ENCODE data around the gene MYO16. TPM values are rescaled to one million over a fixed set of nuclear protein-coding genes. Genes with fewer than 3 reads are reported as not detected.

MYO16 gene
- total RNA-seq, 2 donors from 2014 or later: 0.42 TPM; not detected in 1

DNA sequence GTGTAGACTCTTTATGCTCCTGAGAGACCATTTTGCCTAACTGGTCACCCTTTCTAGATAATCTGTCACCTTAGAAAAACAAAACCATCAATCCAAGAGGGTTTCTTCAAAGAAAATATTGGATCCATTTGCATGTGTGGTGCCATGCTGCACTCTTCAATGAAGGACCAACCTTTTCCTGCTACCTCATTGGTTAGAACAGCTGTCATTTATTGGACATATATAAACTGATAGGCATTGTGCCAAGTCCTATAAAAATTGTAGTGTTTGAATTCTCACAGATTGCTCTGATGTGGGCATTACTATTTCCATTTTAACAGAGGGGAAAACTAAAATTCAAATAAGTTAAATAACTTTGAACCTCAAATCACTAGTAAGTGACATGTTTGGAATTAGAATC is 333.2 kb downstream of the MYO16 start:
- Histone ChIP-seq H3K9me3 (no peaks in the 10 kb centered on the region), H3K4me3 (no peak overlapping the region), H3K4me1 (ENCODE audit: control insufficient read depth in 1 of 2, low read depth in 2 of 2) (peaks cover 2 to 14% of the 10 kb centered on the region in 2 donors), H3K36me3 (no peaks in the 10 kb centered on the region), H3K27ac (no peak overlapping the region), H3K27me3 (replicated peaks; ENCODE audit: insufficient read depth) (no peaks in the 10 kb centered on the region)
- no peak for DNase-seq (ENCODE audit: low spot score)
- ATAC-seq (ENCODE audit: insufficient number of reproducible peaks, low FRiP score, low read depth): no peak
- TF ChIP-seq, protein P1, sequence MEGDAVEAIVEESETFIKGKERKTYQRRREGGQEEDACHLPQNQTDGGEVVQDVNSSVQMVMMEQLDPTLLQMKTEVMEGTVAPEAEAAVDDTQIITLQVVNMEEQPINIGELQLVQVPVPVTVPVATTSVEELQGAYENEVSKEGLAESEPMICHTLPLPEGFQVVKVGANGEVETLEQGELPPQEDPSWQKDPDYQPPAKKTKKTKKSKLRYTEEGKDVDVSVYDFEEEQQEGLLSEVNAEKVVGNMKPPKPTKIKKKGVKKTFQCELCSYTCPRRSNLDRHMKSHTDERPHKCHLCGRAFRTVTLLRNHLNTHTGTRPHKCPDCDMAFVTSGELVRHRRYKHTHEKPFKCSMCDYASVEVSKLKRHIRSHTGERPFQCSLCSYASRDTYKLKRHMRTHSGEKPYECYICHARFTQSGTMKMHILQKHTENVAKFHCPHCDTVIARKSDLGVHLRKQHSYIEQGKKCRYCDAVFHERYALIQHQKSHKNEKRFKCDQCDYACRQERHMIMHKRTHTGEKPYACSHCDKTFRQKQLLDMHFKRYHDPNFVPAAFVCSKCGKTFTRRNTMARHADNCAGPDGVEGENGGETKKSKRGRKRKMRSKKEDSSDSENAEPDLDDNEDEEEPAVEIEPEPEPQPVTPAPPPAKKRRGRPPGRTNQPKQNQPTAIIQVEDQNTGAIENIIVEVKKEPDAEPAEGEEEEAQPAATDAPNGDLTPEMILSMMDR (IDR thresholded peaks at IDR 0.05): no peak

DNA sequence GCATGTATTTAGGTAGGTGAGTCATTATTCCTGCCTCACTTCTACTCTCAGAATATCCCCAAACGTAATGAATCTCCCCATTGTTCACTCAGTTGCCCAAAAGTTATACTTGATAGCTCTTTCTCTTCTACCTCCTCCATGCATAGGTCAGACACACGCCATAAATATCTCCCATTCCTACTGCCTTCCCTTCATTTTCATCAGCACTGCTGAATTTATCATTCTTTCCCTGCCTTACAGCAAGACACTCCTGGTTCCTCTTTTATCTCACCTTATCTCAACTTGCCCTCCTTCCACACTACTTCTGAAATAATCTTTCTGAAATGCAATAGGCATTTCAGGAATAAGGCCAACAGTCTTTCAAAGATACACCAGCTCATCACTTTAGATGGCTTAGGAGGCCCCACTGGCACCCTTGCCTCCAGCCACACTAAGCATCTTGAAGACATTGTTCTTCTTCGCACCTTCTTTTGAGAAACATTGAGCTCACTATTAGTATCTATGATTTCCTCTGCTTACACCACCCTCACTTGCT is 333.9 kb downstream of the MYO16 start:
- Histone ChIP-seq H3K4me1 (ENCODE audit: control insufficient read depth in 1 of 2, low read depth in 2 of 2) (peaks cover 0 to 13% of the 10 kb centered on the region in 2 donors), H3K9me3 (no peaks in the 10 kb centered on the region)
- no peak for ATAC-seq (ENCODE audit: insufficient number of reproducible peaks, low FRiP score, low read depth)

DNA sequence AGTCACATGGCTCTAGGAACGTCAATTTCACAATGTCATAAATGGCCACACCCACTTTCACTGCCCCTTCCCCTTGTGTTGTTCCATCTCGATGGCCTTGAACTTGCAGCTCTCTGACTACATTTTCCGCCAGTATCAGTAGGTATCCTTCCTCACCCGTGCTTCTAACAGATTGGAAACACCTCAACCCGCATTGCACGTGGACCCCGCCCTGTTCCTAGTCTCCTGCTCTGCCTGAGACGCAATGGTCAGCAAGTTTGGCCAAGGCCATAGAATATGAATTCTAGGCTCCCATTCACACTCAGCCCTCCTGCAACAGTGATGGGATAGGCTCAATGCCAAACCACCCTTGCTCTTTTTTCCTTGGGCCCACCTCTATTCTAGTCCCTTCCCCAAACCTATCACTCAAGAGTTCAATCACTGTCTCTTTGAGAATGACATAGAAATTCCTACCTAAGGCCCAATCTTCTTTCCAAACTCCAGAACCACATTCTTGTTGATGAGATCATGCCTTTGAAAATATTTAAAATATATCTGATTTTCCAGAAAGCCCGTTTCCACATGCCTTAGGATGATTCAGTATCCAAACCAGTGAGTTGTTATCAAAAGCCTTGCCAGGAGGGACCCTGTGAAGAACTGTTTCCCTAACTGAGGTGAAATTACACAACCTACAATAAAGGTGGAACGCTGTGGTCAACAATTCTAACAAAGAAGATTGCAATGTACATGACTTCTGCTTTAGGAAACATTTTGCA is 334.6 kb downstream of the MYO16 start:
- no peaks in the 10 kb centered on the region for H3K27me3 ChIP-seq (replicated peaks; ENCODE audit: insufficient read depth)
- H3K9me3 ChIP-seq: no peaks in the 10 kb centered on the region
- H3K4me1 ChIP-seq (ENCODE audit: control insufficient read depth in 1 of 2, low read depth in 2 of 2): peaks cover 0 to 7% of the 10 kb centered on the region in 2 donors
- TF ChIP-seq, protein P1 (IDR thresholded peaks at IDR 0.05): no peak
- H3K27ac ChIP-seq: no peak overlapping the region
- H3K4me3 ChIP-seq: no peak overlapping the region
- no peak for DNase-seq (ENCODE audit: low spot score)
- no peaks in the 10 kb centered on the region for H3K36me3 ChIP-seq
- ATAC-seq (ENCODE audit: insufficient number of reproducible peaks, low FRiP score, low read depth): no peak

More for the DNA sequence above, 333.9 kb downstream of the MYO16 start:
- TF ChIP-seq, protein P1 (IDR thresholded peaks at IDR 0.05): no peak
- Histone ChIP-seq H3K36me3 (no peaks in the 10 kb centered on the region), H3K4me3 (no peak overlapping the region), H3K27me3 (replicated peaks; ENCODE audit: insufficient read depth) (no peaks in the 10 kb centered on the region), H3K27ac (no peak overlapping the region)
- no peak for DNase-seq (ENCODE audit: low spot score)

DNA sequence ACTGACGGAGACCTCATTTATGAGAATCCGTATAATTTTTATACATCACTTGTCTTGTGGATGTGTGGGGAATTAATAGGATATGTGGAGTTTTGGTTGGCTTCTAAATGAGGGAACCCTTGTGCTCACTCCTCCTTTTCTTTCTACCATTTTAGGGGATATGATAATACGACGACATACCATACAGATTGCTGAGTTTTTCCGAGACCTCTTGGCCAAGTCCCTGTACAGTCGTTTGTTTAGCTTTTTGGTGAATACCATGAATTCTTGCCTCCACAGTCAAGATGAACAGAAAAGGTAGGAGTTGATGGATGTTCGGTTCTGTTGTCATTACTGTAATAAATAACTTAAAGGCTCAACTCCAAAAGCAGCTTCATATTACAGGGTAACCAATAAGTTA is 335.2 kb downstream of the MYO16 start:
- DNase-seq (ENCODE audit: low spot score) (no peak), ATAC-seq (ENCODE audit: insufficient number of reproducible peaks, low FRiP score, low read depth) (no peak)
- Histone ChIP-seq H3K9me3 (no peaks in the 10 kb centered on the region), H3K4me1 (ENCODE audit: control insufficient read depth in 1 of 2, low read depth in 2 of 2) (peaks cover 0 to under 1% of the 10 kb centered on the region in 2 donors), H3K27me3 (replicated peaks; ENCODE audit: insufficient read depth) (no peaks in the 10 kb centered on the region), H3K36me3 (no peaks in the 10 kb centered on the region), H3K4me3 (no peak overlapping the region), H3K27ac (no peak overlapping the region)
- TF ChIP-seq, protein P1 (IDR thresholded peaks at IDR 0.05): no peak

DNA sequence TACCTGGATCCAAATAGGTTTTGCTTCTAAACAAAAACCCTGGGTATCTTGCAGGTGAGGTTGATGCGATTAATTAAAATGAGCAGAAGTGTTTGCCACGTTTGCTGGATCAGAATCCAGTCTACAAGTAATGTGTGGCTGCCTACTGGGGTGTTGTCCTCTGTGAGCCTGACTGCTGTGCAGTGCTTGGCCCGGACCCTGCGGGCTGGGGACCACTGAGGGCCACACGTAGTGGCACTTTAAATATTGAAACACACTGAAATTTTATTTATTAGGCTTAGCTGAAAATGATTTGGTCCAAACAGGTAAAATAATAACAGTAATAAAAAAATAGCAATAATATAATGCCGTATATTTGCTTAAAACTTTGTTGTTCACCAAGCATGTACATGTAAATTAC is 338.0 kb downstream of the MYO16 start:
- TF ChIP-seq, protein P1 (IDR thresholded peaks at IDR 0.05): no peak
- ATAC-seq (ENCODE audit: insufficient number of reproducible peaks, low FRiP score, low read depth): no peak
- H3K27ac ChIP-seq: no peak overlapping the region

More for the DNA sequence above, 338.0 kb downstream of the MYO16 start:
- DNase-seq (ENCODE audit: low spot score): no peak
- Histone ChIP-seq H3K4me3 (no peak overlapping the region), H3K36me3 (no peaks in the 10 kb centered on the region), H3K27me3 (replicated peaks; ENCODE audit: insufficient read depth) (no peaks in the 10 kb centered on the region), H3K4me1 (ENCODE audit: control insufficient read depth in 1 of 2, low read depth in 2 of 2) (no peaks in the 10 kb centered on the region), H3K9me3 (no peaks in the 10 kb centered on the region)

All from thoracic aorta (tissue), 2 donors.